KBM-7 (cell line): ENCODE measurements around the gene ACSS1.

Experiments
- DNase-seq: peaks from one replicate; pipeline ENCODE4 v3.0.0-alpha.2; 2015
- in situ Hi-C: fragments of 300-500 bp; cut with MboI; formaldehyde crosslinking; loops from 2 replicates; pipeline ENCODE4 v1.14.3; 2020; ENCODE audit warnings: low sequenced_read_pairs, low pct_unique_long_range_greater_than_20kb, mixed read lengths

The ACSS1 gene

DNA sequence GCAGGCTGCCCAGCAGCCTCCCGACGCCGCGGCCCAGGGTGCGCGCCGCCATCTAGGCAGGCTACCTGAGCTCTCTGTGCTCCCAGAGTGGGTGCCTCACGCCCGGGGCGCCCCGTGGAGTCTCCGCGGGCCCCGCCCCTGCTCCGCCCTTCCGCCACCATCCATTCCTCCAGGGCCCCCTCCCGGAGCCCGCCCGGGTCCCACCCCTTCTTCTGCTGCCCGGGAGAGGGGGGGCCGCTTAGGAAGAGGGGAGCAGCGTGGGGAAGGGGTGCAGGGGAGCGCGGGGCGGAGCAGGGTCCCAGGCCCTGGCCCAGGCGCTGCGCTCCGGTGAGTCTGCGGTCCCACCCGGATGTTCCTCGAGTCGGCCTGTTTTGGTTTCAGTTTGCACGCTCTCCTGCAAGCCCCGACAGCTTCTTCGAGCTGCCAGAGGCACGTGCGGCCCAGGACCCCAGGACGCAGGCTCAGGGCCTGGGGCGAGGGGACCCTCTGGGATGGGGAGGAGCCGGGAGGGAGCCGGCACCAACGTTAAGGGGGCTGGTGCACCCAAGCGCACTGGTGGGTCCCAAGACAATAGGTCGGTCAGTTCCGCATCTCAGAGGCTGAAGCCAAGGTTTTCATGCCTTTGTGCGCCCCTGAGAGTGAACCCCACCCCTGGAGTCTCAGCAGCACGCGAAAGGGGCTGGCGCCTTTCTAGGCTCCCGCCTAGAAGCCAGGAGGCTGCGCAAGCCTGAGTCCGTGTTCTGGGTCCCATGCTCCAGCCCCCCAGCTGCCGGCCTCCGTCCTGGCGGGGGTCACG lies at the start of gene ACSS1:
ACSS1 (minus strand) TSS at position 89 of the 796 bp plus-strand sequence; CDS start at position 52, 37 bp downstream.
- peak; percentile 76 for DNase-seq
- in situ Hi-C loops = no loop called here

- in situ Hi-C loops = no loop called here
- DNase-seq = no peak
Measured at GRCh38 chr20:25103526-25103925, 45.6 kb upstream of the ACSS1 start.

GRCh38 chr20:25100914-25101313 lies 43.0 kb upstream of the ACSS1 start:
- in situ Hi-C loops = no loop called here
- no peak for DNase-seq

- no peak for DNase-seq
- in situ Hi-C loops = no loop called here
Measured at GRCh38 chr20:25099601-25100140, 41.7 kb upstream of the ACSS1 start.

DNA sequence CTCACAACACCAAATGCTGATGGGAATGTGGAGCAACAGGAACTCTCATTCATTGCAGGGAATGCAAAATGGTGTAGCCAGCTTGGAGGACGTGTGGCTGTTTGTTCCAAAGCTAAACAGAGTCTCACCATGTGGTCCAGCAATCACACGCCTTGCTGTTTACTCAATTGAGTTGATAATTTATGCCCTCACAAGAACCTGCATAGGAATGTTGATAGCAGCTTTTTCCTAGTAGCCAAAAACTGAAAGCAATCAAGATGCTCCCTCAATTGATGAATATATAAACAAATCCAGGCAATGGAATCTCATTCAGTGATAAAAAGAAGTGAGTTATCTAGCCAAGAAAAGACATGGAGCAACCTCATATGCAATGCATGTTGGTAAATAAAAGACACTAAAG lies 39.6 kb upstream of the ACSS1 start:
- in situ Hi-C loops = no loop called here
- DNase-seq = no peak

DNA sequence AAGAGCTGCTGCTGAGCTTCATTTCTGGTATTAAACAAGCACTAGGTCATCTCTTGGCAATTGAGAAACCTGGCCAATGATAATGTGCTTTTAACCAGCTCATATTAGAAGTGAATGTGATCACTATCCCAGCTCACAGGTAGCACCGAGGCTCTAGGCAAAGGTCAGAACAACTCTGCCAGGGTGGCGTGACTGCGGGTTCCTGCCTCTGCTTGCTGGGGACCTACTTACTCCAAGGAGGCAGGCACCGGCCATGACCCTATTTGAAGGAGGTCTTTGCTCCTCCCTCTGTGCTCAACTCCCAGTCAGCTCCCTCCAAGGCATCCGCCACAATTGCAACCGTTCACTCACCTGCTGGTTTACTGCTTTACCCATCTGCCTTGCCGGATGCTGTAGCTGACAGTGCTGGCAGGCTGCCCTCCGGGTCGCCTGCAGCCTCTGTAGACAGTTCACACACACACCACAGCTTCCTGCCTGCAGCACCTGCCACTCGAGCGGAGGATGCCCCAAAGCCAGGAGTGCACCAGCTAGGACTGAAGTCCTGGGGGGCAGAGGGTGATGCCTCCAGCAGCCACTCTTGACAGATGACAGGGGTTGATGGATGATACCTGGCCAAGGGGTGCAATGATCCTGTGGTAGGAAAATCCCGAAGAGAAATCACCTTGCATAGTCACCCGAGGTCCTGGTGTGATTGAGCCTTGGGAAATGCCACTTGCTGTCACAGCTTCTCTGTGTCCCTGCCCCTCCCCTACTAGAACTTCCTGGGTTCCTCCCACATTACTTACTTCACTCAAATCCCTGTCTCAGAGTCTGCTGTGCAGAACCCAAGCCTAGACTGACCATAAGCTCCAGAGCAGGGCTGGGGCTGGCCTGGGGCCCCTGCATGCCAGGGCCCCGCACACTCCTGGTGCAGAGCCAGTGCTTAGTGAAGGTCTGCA lies 32.8 kb upstream of the ACSS1 start:
- DNase-seq = no peak
- in situ Hi-C loops = no loop called here

DNA sequence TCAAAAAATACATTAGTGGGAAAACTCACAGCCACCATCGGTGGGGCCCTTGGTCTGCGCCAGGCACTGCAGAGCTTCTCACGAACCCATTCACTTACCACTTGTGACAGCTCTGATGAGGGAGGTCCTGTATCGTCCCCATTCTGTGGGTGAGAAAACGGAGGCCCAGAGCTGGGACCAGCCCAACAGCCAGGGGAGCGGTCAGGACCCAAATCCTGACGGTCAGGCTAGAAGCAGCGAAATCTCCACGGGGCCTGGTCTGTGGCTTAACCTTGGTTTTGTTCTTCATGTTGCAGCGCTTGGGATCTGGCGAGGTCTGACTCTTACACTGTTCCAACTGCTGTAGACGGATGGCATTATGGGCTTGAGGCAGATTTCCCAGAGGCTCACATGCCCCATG lies 31.7 kb upstream of the ACSS1 start:
- in situ Hi-C loops = no loop called here
- DNase-seq = no peak

- no peak for DNase-seq
- in situ Hi-C loops = no loop called here
Measured at GRCh38 chr20:25089096-25089495, 31.2 kb upstream of the ACSS1 start.

- no peak for DNase-seq
- in situ Hi-C loops = no loop called here
Measured at GRCh38 chr20:25088267-25088666, 30.3 kb upstream of the ACSS1 start.

GRCh38 chr20:25087186-25087929 lies 29.4 kb upstream of the ACSS1 start:
- in situ Hi-C loops = no loop called here
- DNase-seq = no peak

DNA sequence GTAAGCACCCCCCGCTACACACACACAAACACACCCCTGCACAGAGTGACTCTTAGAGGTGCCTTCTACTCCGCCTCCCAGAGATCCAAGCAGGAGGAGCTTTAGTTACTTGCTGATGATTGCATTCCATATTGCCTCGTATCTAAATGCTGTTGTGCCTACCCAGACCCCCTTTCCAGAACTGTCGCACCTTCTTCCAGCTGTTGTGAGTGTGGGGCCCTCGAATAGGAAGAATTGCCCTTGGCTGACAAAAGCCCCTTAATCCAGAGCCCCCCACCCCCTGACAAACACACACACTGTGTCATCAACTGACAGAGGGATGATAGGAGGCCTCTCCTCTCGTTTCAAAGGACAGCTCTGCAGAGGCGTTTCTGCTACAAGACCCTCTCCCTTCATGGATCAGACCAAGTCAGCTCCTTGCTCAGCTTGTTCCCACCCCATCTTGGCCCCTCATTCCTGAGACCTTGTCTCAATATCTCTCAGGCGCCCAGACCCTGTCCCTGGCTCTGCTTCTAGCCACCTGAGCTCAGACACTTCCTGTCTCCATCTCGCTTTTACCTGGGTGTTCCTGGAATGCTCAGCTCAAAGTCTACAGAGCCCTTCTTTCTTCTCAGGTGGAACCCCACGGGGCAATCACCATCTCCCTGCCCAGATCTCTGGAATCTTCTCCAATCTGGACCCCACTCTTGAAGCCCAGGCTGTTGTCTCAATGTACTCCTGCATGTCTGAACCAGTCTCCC lies 28.0 kb upstream of the ACSS1 start:
- in situ Hi-C loops = no loop called here
- DNase-seq = no peak

- no peak for DNase-seq
- in situ Hi-C loops = no loop called here
Measured at GRCh38 chr20:25084626-25085187, 26.8 kb upstream of the ACSS1 start.

DNA sequence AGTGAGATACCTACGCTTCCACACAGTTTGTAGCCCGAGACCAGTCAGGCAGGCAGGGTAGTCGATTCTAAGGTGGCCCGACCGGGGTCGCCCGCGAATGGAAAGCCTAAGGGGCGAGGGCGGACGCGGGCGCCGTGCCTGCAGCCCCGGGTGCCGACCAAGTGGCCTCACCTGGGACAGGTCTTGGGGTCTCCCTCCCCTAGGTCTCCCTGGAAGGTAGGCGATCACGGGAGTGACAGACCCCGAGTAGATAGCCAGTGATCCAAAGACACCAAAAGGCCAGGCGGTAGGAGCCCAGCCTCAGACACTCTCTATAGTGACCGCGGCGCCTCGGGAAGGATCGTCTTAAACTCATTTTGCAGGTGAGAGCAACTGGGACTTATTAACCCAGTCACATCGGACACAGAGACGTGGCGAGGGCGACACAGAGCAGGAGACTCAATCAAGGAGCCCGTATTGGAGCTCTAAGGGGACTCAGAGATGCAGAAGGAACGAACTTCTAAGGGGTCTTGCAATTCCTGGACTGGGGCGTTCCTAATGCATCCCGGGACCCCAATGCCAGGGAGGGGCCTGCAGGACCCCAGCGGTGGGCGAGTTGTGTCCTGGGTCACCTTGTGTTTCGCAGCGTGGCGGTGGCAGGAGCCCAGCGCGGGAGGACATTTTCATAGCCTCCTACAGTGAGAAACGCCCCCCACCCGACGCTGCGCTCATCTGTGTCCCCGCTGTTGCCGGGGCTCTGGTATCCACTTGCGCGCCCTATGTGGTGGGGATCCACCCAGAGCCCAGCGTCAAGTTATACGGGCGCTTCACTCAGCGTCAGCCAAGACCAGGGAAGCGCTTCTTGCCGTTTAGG lies 26.1 kb upstream of the ACSS1 start:
- no peak for DNase-seq
- in situ Hi-C loops = no loop called here

- DNase-seq = no peak
- in situ Hi-C loops = no loop called here
Measured at GRCh38 chr20:25083141-25083772, 25.3 kb upstream of the ACSS1 start.

GRCh38 chr20:25082498-25082873 lies 24.5 kb upstream of the ACSS1 start:
- DNase-seq = no peak
- in situ Hi-C loops = no loop called here

- in situ Hi-C loops = no loop called here
Measured at GRCh38 chr20:25081730-25082497, 24.0 kb upstream of the ACSS1 start, which contains the start of gene VSX1. VSX1 (minus strand) TSS chr20:25082141; CDS start chr20:25082096, 45 bp downstream.

More at GRCh38 chr20:25081730-25082497, 24.0 kb upstream of the ACSS1 start, which contains the start of gene VSX1:
- no peak for DNase-seq
